Uterus (tissue), 2 donors: ENCODE results near the gene KCNS3.

Experiments
- CTCF ChIP-seq, 4 experiments: fragments of 200-600 bp in 2 of 4; fragments of 450-650 bp in 2 of 4; sonication (generic) in 2 of 4; IDR thresholded peaks; one replicate each; pipeline ENCODE4 v1.5.1; 2016 to 2019; ENCODE audit warnings: antibody characterized with exemption in 4 of 4, mild to moderate bottlenecking in 2 of 4, moderate library complexity in 1 of 4
- POLR2A ChIP-seq, 2 donors: fragments of 450-650 bp; IDR thresholded peaks; one replicate each; pipeline ENCODE4 v1.6.1; 2016; ENCODE audit warnings: antibody characterized with exemption in 2 of 2, mild to moderate bottlenecking in 1 of 2, moderate library complexity in 1 of 2

- TF ChIP-seq CTCF (IDR thresholded peaks at IDR 0.05) (no peak), POLR2A (IDR thresholded peaks at IDR 0.05) (no peak)
Observed at GRCh38 chr2:17843457-17843856, 35.0 kb upstream of the KCNS3 start.
